ENCODE measurements around the gene CLEC14A.

Gene CLEC14A

DNA sequence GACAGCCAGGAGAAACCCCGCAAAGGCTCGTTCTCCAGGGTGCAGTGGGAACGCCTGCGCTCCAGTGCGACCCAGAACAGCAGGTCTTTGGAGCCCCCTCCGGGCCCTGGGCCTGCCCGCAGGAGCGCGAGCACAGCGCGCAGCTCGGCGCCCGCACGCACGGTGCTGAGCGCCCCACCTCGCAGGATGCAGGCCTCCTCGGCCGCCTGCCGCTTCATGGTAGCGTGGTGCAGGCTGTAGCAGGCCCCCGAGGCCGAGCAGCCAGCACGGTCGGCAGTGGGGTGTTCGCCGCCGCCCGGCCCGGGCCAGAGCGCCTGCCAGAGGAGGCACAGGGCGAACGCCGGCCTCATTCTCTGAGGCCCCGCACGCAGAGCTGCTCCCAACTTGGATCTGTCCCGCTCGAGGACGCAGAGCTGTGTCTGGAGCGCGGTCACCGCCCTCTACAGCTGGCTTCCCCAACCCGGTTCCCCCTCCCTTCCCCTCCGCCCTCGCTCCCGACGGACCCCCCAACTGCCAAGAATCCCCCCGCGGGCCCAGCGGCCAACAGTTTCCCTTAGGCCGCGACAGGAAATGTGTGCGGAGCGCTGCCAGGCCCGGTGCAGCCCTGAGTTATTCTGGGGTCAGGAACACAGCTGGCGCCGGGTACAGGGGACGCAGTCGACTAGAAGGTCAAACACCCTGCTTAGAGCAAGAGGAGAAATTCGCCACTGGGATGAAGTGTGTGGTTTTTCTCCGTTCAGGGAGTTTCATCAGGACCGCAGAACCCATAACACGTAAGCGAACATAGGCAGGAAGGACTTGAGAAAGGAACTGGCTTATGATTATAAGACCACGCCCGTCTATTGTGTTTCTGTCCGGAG, at the start of gene CLEC14A:
Gene CLEC14A, minus strand, starts transcription at position 421 of the 860 bp plus-strand sequence. Its CDS starts 71 bp downstream, at position 350.
- DNase-seq (ENCODE audit: low read depth, low spot score) = no peak

DNA sequence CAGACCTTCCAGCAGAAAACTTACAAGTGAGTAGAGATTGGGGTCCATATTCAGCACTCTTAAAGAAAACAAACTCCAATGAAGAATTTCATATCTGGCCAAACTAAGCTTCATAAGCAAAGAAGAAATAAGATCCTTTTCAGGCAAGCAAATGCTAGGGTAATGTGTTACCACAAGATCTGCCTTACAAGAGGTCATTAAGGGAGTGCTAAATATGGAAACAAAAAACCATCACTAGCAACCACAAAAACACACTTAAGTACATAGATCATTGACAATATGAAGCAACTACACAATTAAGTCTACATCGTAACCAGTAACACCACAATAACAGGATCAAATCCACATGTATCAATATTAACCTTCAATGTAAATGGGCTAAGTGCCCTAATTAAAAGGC, 47.1 kb upstream of the CLEC14A start:
- DNase-seq (ENCODE audit: low read depth, low spot score) = no peak

- DNase-seq (ENCODE audit: low read depth, low spot score) = no peak
Observed at GRCh38 chr14:38302034-38302433, 46.1 kb upstream of the CLEC14A start.

DNA sequence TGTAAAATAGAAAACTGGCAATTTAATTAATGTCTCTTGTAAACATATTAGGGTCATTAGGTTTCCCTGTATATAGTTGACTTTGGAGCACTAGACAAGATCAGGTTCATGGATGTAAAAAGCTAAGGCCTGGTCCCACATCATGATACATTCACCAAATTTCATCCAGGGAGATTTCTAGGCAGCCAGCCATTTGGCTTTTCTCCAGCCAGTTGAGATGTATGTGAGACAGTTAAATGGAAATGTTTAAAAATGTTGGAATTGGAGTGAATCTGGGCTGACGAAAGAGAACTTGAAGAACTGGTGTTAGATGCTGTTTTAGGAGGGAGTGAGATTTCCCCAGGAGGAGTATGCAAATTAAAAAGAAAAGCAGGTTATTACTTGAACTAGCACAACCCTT, 41.8 kb upstream of the CLEC14A start:
- DNase-seq (ENCODE audit: low read depth, low spot score) = no peak

GRCh38 chr14:38291681-38292467, 36.0 kb upstream of the CLEC14A start:
- no peak for DNase-seq (ENCODE audit: low read depth, low spot score)

GRCh38 chr14:38290601-38291188, 34.8 kb upstream of the CLEC14A start:
- no peak for DNase-seq (ENCODE audit: low read depth, low spot score)

GRCh38 chr14:38286452-38286851, 30.6 kb upstream of the CLEC14A start:
- no peak for DNase-seq (ENCODE audit: low read depth, low spot score)

GRCh38 chr14:38285962-38286361, 30.1 kb upstream of the CLEC14A start:
- DNase-seq (ENCODE audit: low read depth, low spot score) = no peak

- no peak for DNase-seq (ENCODE audit: low read depth, low spot score)
Observed at GRCh38 chr14:38282936-38283335, 27.0 kb upstream of the CLEC14A start.

- no peak for DNase-seq (ENCODE audit: low read depth, low spot score)
Observed at GRCh38 chr14:38280081-38280480, 24.2 kb upstream of the CLEC14A start.

- no peak for DNase-seq (ENCODE audit: low read depth, low spot score)
Observed at GRCh38 chr14:38279572-38279971, 23.7 kb upstream of the CLEC14A start.

- DNase-seq (ENCODE audit: low read depth, low spot score) = no peak
Observed at GRCh38 chr14:38278035-38278434, 22.1 kb upstream of the CLEC14A start.

- no peak for DNase-seq (ENCODE audit: low read depth, low spot score)
Observed at GRCh38 chr14:38262844-38263243, 7.0 kb upstream of the CLEC14A start.

- DNase-seq (ENCODE audit: low read depth, low spot score) = no peak
Observed at GRCh38 chr14:38261620-38262019, 5.7 kb upstream of the CLEC14A start.

- no peak for DNase-seq (ENCODE audit: low read depth, low spot score)
Observed at GRCh38 chr14:38257507-38257906, 1.6 kb upstream of the CLEC14A start.

- DNase-seq (ENCODE audit: low read depth, low spot score) = no peak
Observed at GRCh38 chr14:38256533-38256840, 594 bp upstream of the CLEC14A start.

GRCh38 chr14:38255408-38255672, 553 bp downstream of the CLEC14A start:
- DNase-seq (ENCODE audit: low read depth, low spot score) = no peak

DNA sequence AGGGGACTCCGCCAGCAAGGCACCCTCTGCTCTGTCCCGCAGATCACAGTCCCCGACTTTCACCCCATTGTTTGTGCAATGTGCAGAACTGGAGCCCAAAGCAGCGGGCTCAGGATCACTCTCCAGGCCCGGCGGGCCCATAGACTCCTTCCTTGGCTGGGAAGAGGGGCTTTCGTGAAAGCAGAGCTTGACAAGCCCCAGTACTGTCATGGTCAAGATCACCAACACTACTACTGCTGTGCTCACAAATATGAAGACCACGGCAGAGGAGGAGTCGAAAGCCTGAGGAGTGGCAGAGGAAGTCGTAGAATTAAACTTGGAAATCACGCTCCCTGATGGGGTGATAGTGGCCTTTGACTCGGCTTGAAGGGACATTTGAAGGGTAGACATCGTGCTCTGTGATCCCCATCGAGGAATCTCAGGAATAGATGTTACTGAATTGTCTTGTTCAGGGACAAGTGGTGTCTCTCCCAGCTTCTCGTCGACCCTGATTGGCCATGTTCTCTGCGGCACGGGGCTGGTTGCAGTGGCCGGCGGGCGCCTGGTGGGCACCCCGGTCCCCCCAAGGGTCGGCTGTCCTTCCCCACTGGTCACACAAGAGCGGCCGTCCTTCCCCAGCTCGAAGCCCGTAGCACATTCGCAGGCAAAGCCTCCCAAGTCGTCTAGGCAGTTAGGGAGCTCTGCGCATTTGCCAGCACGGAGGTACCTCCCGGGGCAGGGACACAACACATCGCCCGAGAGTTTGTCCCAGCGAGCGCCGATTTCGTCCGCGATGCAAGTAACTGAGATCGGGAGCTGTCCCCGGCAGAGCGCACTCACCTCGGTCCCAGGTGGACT, 1.1 kb downstream of the CLEC14A start:
- DNase-seq (ENCODE audit: low read depth, low spot score) = no peak

GRCh38 chr14:38253676-38254075, 2.2 kb downstream of the CLEC14A start:
- no peak for DNase-seq (ENCODE audit: low read depth, low spot score)

GRCh38 chr14:38252066-38252710, 3.7 kb downstream of the CLEC14A start:
- DNase-seq (ENCODE audit: low read depth, low spot score) = no peak

GRCh38 chr14:38250331-38250730, 5.6 kb downstream of the CLEC14A start:
- no peak for DNase-seq (ENCODE audit: low read depth, low spot score)

Measured in activated naive CD8-positive, alpha-beta T cell treated with anti-CD3 and anti-CD28 coated beads, Interleukin-2, amount 50 U/mL, for 16 hours (primary cell).